ENCODE data around the gene TSPAN9. TPM values are rescaled to one million over a fixed set of nuclear protein-coding genes. Genes with fewer than 3 reads are reported as not detected.

The TSPAN9 gene
- total RNA-seq, 3 donors from 2014 or later = 16.8 to 44.9 (median 36.9) TPM

- H3K36me3 ChIP-seq = no peaks in the 10 kb centered on the region
- no peak for TF ChIP-seq POLR2A (IDR thresholded peaks at IDR 0.05)
- no peak for TF ChIP-seq POLR2AphosphoS5 (IDR thresholded peaks at IDR 0.05)
- TF ChIP-seq, protein P1, sequence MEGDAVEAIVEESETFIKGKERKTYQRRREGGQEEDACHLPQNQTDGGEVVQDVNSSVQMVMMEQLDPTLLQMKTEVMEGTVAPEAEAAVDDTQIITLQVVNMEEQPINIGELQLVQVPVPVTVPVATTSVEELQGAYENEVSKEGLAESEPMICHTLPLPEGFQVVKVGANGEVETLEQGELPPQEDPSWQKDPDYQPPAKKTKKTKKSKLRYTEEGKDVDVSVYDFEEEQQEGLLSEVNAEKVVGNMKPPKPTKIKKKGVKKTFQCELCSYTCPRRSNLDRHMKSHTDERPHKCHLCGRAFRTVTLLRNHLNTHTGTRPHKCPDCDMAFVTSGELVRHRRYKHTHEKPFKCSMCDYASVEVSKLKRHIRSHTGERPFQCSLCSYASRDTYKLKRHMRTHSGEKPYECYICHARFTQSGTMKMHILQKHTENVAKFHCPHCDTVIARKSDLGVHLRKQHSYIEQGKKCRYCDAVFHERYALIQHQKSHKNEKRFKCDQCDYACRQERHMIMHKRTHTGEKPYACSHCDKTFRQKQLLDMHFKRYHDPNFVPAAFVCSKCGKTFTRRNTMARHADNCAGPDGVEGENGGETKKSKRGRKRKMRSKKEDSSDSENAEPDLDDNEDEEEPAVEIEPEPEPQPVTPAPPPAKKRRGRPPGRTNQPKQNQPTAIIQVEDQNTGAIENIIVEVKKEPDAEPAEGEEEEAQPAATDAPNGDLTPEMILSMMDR (IDR thresholded peaks at IDR 0.05) = no peak
- peak overlapping the region; percentile 81 to 91 for H3K27ac ChIP-seq
- DNase-seq (ENCODE audit: low spot score in 2 of 2) = no peak
- intact Hi-C loops (cut with DNase I; ENCODE audit: low total_unique reads) = loop anchor here (5.0 kb wide), 1 partner anchor 811 kb away; no protein-coding TSS in a partner anchor
- H3K27me3 ChIP-seq = no peaks in the 10 kb centered on the region
- H3K4me1 ChIP-seq = peaks cover 0 to 9% of the 10 kb centered on the region in 2 donors
- H3K4me3 ChIP-seq = no peak overlapping the region
- no peaks in the 10 kb centered on the region for H3K9me3 ChIP-seq
Measured at GRCh38 chr12:3300833-3301401, 223.7 kb downstream of the TSPAN9 start.

DNA sequence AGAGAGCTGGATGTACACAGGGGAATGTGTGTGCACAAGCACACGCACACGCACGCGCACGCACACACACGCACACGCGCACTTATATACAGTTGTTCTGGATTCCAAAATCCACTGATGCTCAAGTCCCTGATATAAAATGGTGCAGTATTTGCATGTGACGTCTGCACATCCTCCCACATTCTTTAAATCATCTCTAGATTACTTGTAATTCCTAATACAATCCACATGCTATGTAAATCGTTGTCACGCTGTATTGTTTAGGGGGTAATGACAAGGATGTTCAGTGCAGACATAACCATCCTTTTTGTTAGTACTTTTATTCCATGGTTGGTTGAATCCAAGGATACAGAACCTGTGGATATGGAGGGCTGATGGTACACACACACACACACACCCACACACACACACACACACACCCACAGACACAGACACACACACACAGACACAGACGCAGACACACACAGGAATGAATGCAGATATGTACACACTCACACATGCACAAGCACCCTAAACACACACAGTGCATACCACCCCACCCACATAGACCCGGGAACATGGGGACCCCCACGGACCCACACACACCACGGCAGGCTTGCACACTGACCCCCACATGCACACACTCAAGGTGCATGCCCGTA lies 225.3 kb downstream of the TSPAN9 start:
- H3K27me3 ChIP-seq = no peaks in the 10 kb centered on the region
- H3K4me3 ChIP-seq = no peak overlapping the region
- TF ChIP-seq POLR2AphosphoS5 (IDR thresholded peaks at IDR 0.05) (no peak), POLR2A (IDR thresholded peaks at IDR 0.05) (no peak)
- TF ChIP-seq, protein P1 (IDR thresholded peaks at IDR 0.05) = no peak
- H3K36me3 ChIP-seq = no peaks in the 10 kb centered on the region
- intact Hi-C loops (cut with DNase I; ENCODE audit: low total_unique reads) = loop anchor here (5.0 kb wide), 1 partner anchor 810 kb away; no protein-coding TSS in a partner anchor
- no peak for DNase-seq (ENCODE audit: low spot score in 2 of 2)
- H3K4me1 ChIP-seq = peaks cover 0 to 9% of the 10 kb centered on the region in 2 donors
- no peak overlapping the region for H3K27ac ChIP-seq
- no peaks in the 10 kb centered on the region for H3K9me3 ChIP-seq

GRCh38 chr12:3303410-3304136 lies 226.4 kb downstream of the TSPAN9 start:
- Histone ChIP-seq H3K27me3 (no peaks in the 10 kb centered on the region), H3K27ac (peak overlapping the region in 1 of 2 donors; percentile 64), H3K36me3 (no peaks in the 10 kb centered on the region), H3K4me3 (no peak overlapping the region), H3K9me3 (no peaks in the 10 kb centered on the region), H3K4me1 (peaks cover 0 to 9% of the 10 kb centered on the region in 2 donors)
- intact Hi-C loops (cut with DNase I; ENCODE audit: low total_unique reads) = loop anchor here (5.0 kb wide), 1 partner anchor 809 kb away; no protein-coding TSS in a partner anchor
- TF ChIP-seq, protein P1 (IDR thresholded peaks at IDR 0.05) = peak in 2 of 3 donors; percentile 31 to 32
- TF ChIP-seq POLR2A (IDR thresholded peaks at IDR 0.05) = no peak
- no peak for DNase-seq (ENCODE audit: low spot score in 2 of 2)

DNA sequence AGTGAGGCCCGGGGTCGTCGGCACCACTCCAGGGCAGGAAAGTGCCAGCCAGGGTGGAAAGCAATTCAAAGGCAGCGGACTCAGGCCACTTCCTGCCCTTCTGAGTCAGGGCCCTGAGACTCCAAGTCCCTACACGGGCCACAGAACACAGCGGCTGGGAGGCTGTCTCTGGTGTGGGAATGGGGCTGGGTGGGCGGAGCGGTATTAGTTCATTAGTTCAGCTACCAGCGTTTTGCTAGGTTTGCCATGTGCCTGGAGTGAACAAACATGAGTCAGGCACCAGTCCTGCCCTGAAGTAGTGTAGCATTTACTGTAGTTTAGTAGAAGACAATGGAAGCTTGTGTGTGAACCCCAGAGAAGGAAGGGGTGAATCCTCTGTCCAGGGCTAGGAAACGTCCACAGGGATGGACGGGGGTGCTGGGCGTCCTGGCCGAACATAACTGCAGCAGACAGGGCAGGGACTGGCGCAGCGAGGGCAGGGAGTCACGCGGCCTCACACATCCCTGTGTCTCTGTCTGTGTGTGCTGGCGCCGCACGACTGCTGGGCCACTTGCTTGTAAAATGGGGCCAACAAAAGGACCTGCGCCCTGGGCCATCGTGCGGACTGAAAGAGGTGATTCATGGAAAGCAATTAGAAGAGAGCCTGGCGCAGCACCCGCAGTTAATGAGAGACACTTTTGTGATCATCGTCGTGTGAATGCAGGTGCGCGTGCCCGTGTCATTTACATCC lies 227.4 kb downstream of the TSPAN9 start:
- Histone ChIP-seq H3K4me3 (no peak overlapping the region), H3K27ac (peak overlapping the region; percentile 29 to 64), H3K9me3 (no peaks in the 10 kb centered on the region), H3K27me3 (no peaks in the 10 kb centered on the region), H3K36me3 (no peaks in the 10 kb centered on the region), H3K4me1 (peaks cover 0 to 9% of the 10 kb centered on the region in 2 donors)
- TF ChIP-seq, protein P1 (IDR thresholded peaks at IDR 0.05) = no peak
- TF ChIP-seq POLR2A (IDR thresholded peaks at IDR 0.05) (no peak), POLR2AphosphoS5 (IDR thresholded peaks at IDR 0.05) (no peak)
- DNase-seq (ENCODE audit: low spot score in 2 of 2) = peak in 1 of 2 donors; percentile 61
- intact Hi-C loops (cut with DNase I; ENCODE audit: low total_unique reads) = loop anchor here (5.0 kb wide), 1 partner anchor 808 kb away; no protein-coding TSS in a partner anchor
